CD4-positive, alpha-beta T cell treated with Interleukin-4 for 1 hour (primary cell): ENCODE results near the gene PIGV.
"Not testable (repeated sequence)": the region's sequence is repeated elsewhere in the genome, so short reads cannot be mapped to it uniquely, and the experiment has no call there.

Experiments used
- DNase-seq, 2 donors: peaks; one replicate each; pipeline ENCODE4 v3.0.0-alpha.2; 2020 to 2022

Gene PIGV

GRCh38 chr1:26799479-26800142, 11.9 kb downstream of the PIGV start:
- no peak for DNase-seq

GRCh38 chr1:26803932-26804331, 16.2 kb downstream of the PIGV start:
- DNase-seq, result not testable (repeated sequence)

- peak; percentile 84 to 88 for DNase-seq
These were observed 22.4 kb downstream of the PIGV start for GRCh38 chr1:26810105-26810504.

GRCh38 chr1:26811057-26811456, 23.3 kb downstream of the PIGV start:
- peak in 1 of 2 donors; percentile 50 for DNase-seq

- no peak for DNase-seq
These were observed 24.0 kb downstream of the PIGV start for GRCh38 chr1:26811708-26812107.

- no peak for DNase-seq
These were observed 26.6 kb downstream of the PIGV start for GRCh38 chr1:26814377-26814776.

- no peak for DNase-seq
These were observed 27.1 kb downstream of the PIGV start for GRCh38 chr1:26814893-26815292.

GRCh38 chr1:26820784-26821269, 33.1 kb downstream of the PIGV start:
- DNase-seq, result peak; percentile 73 to 74

GRCh38 chr1:26822737-26823395, 35.1 kb downstream of the PIGV start:
- no peak for DNase-seq

GRCh38 chr1:26824731-26825130, 37.0 kb downstream of the PIGV start:
- DNase-seq, result no peak

- peak; percentile 60 to 74 for DNase-seq
These were observed 38.7 kb downstream of the PIGV start, which contains the start of gene ZDHHC18 for GRCh38 chr1:26826261-26827105. Gene ZDHHC18 (plus strand): TSS chr1:26826688. CDS start chr1:26826805, 117 bp downstream.

GRCh38 chr1:26827106-26827604, 39.4 kb downstream of the PIGV start:
- peak in 1 of 2 donors; percentile 15 for DNase-seq

GRCh38 chr1:26827663-26828062, 39.9 kb downstream of the PIGV start:
- DNase-seq, result no peak

- peak; percentile 39 to 55 for DNase-seq
These were observed 40.8 kb downstream of the PIGV start for GRCh38 chr1:26828411-26828991.

GRCh38 chr1:26829184-26829911, 41.6 kb downstream of the PIGV start:
- no peak for DNase-seq

- DNase-seq, result no peak
These were observed 43.3 kb downstream of the PIGV start for GRCh38 chr1:26831059-26831458.

- peak in 1 of 2 donors; percentile 52 for DNase-seq
These were observed 43.9 kb downstream of the PIGV start for GRCh38 chr1:26831546-26832248.

GRCh38 chr1:26832249-26832960, 44.7 kb downstream of the PIGV start:
- no peak for DNase-seq

GRCh38 chr1:26833432-26834405, 46.0 kb downstream of the PIGV start:
- peak; percentile 96 for DNase-seq
